ENCODE measurements around the gene DFFA.

Gene DFFA

GRCh38 chr1:10446790-10447422 is 25.4 kb downstream of the DFFA start:
- FAIRE-seq: no peak
- DNase-seq (ENCODE audit: insufficient read length, low spot score): no peak
- TF ChIP-seq CTCF (IDR thresholded peaks at IDR 0.05; ENCODE audit: insufficient read depth, missing control alignments): no peak

- TF ChIP-seq CTCF (IDR thresholded peaks at IDR 0.05; ENCODE audit: insufficient read depth, missing control alignments): no peak
- FAIRE-seq: no peak
- DNase-seq (ENCODE audit: insufficient read length, low spot score): no peak
Measured at GRCh38 chr1:10444795-10445397, 27.4 kb downstream of the DFFA start.

GRCh38 chr1:10444248-10444647 is 28.1 kb downstream of the DFFA start:
- no peak for DNase-seq (ENCODE audit: insufficient read length, low spot score)
- no peak for FAIRE-seq
- no peak for TF ChIP-seq CTCF (IDR thresholded peaks at IDR 0.05; ENCODE audit: insufficient read depth, missing control alignments)

DNA sequence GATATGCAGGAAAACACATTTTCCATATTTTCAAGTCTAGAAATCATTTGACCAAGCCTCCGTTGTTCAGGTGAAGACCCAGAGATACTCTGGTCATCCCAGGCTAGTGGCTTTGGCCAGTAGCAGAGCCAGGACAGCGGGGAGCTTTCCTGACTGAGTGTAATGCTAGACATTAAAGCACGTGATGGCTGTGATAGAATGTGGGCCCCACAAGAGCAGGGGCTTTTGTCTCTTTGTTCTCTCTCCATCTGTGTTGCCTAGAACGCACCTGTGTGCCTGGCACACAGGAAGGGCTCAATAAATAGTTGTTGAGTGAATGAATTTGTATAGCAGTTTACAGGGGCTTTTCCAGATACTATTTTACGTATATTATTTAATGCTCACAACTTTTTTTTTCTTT is 31.5 kb downstream of the DFFA start:
- no peak for FAIRE-seq
- no peak for TF ChIP-seq CTCF (IDR thresholded peaks at IDR 0.05; ENCODE audit: insufficient read depth, missing control alignments)

GRCh38 chr1:10440305-10440704 is 32.0 kb downstream of the DFFA start:
- no peak for FAIRE-seq
- TF ChIP-seq CTCF (IDR thresholded peaks at IDR 0.05; ENCODE audit: insufficient read depth, missing control alignments): no peak
- no peak for DNase-seq (ENCODE audit: insufficient read length, low spot score)

More for the DNA sequence above, 31.5 kb downstream of the DFFA start:
- DNase-seq (ENCODE audit: insufficient read length, low spot score): no peak

GRCh38 chr1:10438677-10439163 is 33.6 kb downstream of the DFFA start:
- DNase-seq (ENCODE audit: insufficient read length, low spot score) (no peak), FAIRE-seq (no peak)
- no peak for TF ChIP-seq CTCF (IDR thresholded peaks at IDR 0.05; ENCODE audit: insufficient read depth, missing control alignments)

DNA sequence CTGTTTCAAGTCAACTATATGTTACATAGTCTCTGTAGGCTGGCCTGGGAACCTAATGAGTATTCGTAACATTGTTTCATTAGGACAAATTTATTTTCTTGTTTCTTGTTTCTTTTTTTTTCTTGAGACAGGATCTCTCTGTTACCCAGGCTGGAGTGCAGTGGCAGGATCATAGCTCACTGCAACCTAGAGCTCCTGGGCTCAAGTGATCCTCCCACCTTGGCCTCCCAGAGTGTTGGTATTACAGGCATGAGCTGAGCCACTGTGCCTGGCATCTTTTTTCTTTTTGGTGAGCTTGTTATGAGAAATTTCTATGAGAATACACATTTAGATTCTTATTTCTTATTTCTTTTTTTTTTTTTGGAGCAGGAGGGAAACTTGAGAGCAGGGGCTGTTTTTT is 35.3 kb downstream of the DFFA start:
- FAIRE-seq: no peak
- no peak for TF ChIP-seq CTCF (IDR thresholded peaks at IDR 0.05; ENCODE audit: insufficient read depth, missing control alignments)
- DNase-seq (ENCODE audit: insufficient read length, low spot score): no peak

All from D721Med (cell line).